ENCODE measurements around the gene TNFRSF13B. TPM values are rescaled to one million over a fixed set of nuclear protein-coding genes. Genes with fewer than 3 reads are reported as not detected.

TNFRSF13B gene
- total RNA-seq, 1 donor from 2014 or later, result not detected

DNA sequence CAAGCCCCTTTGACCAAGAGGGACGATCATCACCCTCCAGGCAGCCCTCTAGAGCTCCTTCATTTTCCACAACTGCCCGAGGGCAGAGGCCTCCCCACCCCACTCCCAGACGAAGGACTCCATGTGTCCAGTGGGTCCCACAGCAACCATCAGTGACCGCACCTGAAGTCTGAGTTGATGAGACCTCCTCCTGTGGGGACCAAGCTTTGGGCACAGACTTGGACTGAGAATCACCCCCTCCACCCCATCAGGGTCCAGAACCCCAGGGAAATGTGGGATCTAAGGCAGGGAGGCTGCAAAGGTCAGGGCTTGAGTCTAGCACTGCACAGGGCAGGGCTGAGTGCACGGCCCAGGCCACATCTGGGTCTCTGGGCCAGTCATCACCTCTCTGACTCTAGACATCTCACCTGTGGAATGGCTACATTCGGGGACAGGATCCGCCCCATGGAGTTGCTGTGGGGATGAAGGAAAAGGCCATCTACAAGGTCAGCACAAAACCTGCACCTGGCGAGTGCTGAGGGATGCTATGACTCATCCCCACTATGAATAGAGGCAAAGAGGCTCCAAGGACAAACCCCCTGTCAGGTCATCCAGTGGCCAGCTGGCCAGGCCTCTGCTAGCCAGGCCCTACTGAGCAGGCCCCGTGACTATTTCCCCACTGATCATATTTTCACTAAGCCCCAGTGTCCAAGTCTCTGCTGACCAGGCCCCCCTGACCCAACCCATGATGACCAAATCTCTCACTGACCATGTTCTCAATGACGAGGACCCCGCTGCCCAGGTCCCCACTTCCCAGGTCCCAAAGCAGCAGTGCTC lies 38.4 kb downstream of the TNFRSF13B start:
- Mint-ChIP-seq H3K27me3 (ENCODE audit: unreplicated experiment) (peaks cover 16% of the 10 kb centered on the region), H3K4me1 (ENCODE audit: unreplicated experiment) (no peaks in the 10 kb centered on the region), H3K36me3 (ENCODE audit: unreplicated experiment) (no peaks in the 10 kb centered on the region), H3K27ac (ENCODE audit: unreplicated experiment) (no peak overlapping the region), H3K9me3 (ENCODE audit: unreplicated experiment) (no peaks in the 10 kb centered on the region), H3K4me3 (ENCODE audit: unreplicated experiment) (no peak overlapping the region)
- no peak for DNase-seq (ENCODE audit: extremely low spot score, unreplicated experiment)
- TF ChIP-seq, protein P1, sequence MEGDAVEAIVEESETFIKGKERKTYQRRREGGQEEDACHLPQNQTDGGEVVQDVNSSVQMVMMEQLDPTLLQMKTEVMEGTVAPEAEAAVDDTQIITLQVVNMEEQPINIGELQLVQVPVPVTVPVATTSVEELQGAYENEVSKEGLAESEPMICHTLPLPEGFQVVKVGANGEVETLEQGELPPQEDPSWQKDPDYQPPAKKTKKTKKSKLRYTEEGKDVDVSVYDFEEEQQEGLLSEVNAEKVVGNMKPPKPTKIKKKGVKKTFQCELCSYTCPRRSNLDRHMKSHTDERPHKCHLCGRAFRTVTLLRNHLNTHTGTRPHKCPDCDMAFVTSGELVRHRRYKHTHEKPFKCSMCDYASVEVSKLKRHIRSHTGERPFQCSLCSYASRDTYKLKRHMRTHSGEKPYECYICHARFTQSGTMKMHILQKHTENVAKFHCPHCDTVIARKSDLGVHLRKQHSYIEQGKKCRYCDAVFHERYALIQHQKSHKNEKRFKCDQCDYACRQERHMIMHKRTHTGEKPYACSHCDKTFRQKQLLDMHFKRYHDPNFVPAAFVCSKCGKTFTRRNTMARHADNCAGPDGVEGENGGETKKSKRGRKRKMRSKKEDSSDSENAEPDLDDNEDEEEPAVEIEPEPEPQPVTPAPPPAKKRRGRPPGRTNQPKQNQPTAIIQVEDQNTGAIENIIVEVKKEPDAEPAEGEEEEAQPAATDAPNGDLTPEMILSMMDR (IDR thresholded peaks at IDR 0.05), result no peak

DNA sequence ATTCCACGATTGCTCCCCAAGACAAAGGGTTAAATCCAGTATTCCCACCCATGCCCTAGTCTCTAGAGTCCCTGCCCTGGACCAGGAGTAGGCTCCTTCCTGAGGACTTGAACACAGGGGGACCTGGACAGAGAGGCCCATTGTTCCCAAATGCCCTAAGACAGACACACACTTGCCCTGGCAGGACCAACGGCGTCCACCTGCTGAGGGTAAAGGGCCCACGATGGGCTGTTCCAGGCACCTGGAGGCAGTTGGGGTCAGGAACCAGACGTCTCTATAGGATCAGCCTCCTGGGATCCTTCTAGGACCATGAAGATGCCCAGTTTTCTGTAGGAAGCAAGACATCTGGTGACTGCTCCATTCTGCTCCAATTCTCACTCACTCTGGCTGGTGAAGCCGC lies 39.3 kb downstream of the TNFRSF13B start:
- Mint-ChIP-seq H3K9me3 (ENCODE audit: unreplicated experiment) (no peaks in the 10 kb centered on the region), H3K27ac (ENCODE audit: unreplicated experiment) (no peak overlapping the region), H3K27me3 (ENCODE audit: unreplicated experiment) (peaks cover 8% of the 10 kb centered on the region), H3K36me3 (ENCODE audit: unreplicated experiment) (no peaks in the 10 kb centered on the region), H3K4me1 (ENCODE audit: unreplicated experiment) (no peaks in the 10 kb centered on the region), H3K4me3 (ENCODE audit: unreplicated experiment) (no peak overlapping the region)
- DNase-seq (ENCODE audit: extremely low spot score, unreplicated experiment), result no peak
- TF ChIP-seq, protein P1 (IDR thresholded peaks at IDR 0.05), result no peak

DNA sequence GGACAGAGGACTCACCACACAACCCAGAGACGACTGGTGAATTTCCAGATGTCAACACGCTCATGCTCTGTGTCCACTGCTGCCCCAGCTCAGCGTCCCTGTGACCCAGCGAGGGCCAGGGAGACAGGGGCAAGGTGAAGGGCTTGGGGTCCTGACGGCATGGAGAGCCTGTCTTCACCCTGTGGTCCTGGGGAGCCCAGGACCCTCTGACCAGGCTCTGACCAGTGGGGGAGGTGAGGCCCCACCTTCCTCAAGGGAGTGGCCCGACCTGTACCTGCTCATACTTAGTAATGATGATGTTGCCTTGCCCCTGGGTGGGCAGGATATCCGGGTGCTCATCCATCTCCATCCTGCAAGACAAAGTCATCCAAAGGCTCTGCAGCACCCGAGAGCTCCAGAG lies 39.8 kb downstream of the TNFRSF13B start:
- Mint-ChIP-seq H3K27me3 (ENCODE audit: unreplicated experiment) (peaks cover 7% of the 10 kb centered on the region), H3K27ac (ENCODE audit: unreplicated experiment) (no peak overlapping the region), H3K4me1 (ENCODE audit: unreplicated experiment) (no peaks in the 10 kb centered on the region), H3K4me3 (ENCODE audit: unreplicated experiment) (no peak overlapping the region), H3K9me3 (ENCODE audit: unreplicated experiment) (no peaks in the 10 kb centered on the region), H3K36me3 (ENCODE audit: unreplicated experiment) (no peaks in the 10 kb centered on the region)
- no peak for DNase-seq (ENCODE audit: extremely low spot score, unreplicated experiment)
- TF ChIP-seq, protein P1 (IDR thresholded peaks at IDR 0.05), result no peak

DNA sequence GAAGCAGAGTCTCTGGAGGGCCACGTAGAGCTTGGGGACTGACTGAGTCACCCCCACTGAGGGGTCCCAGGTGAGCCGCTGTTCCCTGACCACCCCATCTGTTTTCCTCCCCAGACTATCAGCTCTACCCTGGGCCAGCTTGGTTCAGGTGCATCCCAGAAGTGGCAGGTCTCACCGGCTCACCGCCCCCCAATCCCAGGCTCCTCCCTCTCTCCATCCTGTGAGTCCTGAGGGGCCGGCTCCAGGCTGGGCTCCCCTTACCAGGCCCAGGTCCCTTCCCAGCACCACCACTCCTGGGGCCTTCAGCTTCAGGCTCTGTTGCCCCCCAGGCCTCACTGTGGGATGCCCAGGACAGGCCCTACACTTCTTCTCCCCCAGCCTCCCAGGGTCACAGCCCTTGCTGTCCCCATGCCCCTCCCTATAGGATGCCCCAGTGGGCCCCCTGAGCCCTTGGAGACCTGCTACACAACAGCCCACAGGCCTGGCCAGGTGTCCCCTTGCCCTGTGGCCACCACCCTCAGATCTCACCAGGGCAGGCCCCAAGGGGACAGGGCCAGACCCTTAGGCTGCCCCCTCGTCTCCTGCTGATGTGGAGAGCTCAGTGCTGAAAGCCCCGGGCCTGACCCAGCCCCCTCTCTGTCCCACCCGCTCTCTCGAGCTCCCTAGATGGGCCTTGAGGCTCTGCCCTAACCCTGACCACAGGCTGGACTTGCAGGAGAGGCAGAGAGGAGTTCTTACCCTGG lies 40.4 kb downstream of the TNFRSF13B start:
- H3K27ac Mint-ChIP-seq (ENCODE audit: unreplicated experiment), result no peak overlapping the region
- H3K9me3 Mint-ChIP-seq (ENCODE audit: unreplicated experiment), result no peaks in the 10 kb centered on the region
- no peak overlapping the region for H3K4me3 Mint-ChIP-seq (ENCODE audit: unreplicated experiment)
- H3K36me3 Mint-ChIP-seq (ENCODE audit: unreplicated experiment), result no peaks in the 10 kb centered on the region
- TF ChIP-seq, protein P1 (IDR thresholded peaks at IDR 0.05), result no peak
- no peaks in the 10 kb centered on the region for H3K4me1 Mint-ChIP-seq (ENCODE audit: unreplicated experiment)
- peak; percentile 83 for DNase-seq (ENCODE audit: extremely low spot score, unreplicated experiment)
- peaks cover 2% of the 10 kb centered on the region for H3K27me3 Mint-ChIP-seq (ENCODE audit: unreplicated experiment)
